ENCODE measurements around the gene UTP20. TPM values are rescaled to one million over a fixed set of nuclear protein-coding genes. Genes with fewer than 3 reads are reported as not detected.
"Not testable (repeated sequence)": the region's sequence is repeated elsewhere in the genome, so short reads cannot be mapped to it uniquely, and the experiment has no call there.

The UTP20 gene
- total RNA-seq, 1 donor from 2014 or later, result 18.3 TPM

- DNase-seq (ENCODE audit: low read depth), result no peak
Measured at GRCh38 chr12:101325590-101325989, 45.7 kb downstream of the UTP20 start.

GRCh38 chr12:101327051-101327450 lies 47.1 kb downstream of the UTP20 start:
- no peak for DNase-seq (ENCODE audit: low read depth)

- DNase-seq (ENCODE audit: low read depth), result no peak
Measured at GRCh38 chr12:101327546-101327945, 47.6 kb downstream of the UTP20 start.

GRCh38 chr12:101328917-101329316 lies 49.0 kb downstream of the UTP20 start:
- no peak for DNase-seq (ENCODE audit: low read depth)

GRCh38 chr12:101330631-101331030 lies 50.7 kb downstream of the UTP20 start:
- no peak for DNase-seq (ENCODE audit: low read depth)

GRCh38 chr12:101336437-101336836 lies 56.5 kb downstream of the UTP20 start:
- no peak for DNase-seq (ENCODE audit: low read depth)

- DNase-seq (ENCODE audit: low read depth), result no peak
Measured at GRCh38 chr12:101338087-101338486, 58.2 kb downstream of the UTP20 start.

- no peak for DNase-seq (ENCODE audit: low read depth)
Measured at GRCh38 chr12:101343893-101344292, 64.0 kb downstream of the UTP20 start.

GRCh38 chr12:101351682-101352081 lies 71.8 kb downstream of the UTP20 start:
- no peak for DNase-seq (ENCODE audit: low read depth)

- no peak for DNase-seq (ENCODE audit: low read depth)
Measured at GRCh38 chr12:101356794-101357193, 76.9 kb downstream of the UTP20 start.

GRCh38 chr12:101361455-101361854 lies 81.5 kb downstream of the UTP20 start:
- DNase-seq (ENCODE audit: low read depth), result no peak

GRCh38 chr12:101368016-101368415 lies 88.1 kb downstream of the UTP20 start:
- no peak for DNase-seq (ENCODE audit: low read depth)

GRCh38 chr12:101372431-101372830 lies 92.5 kb downstream of the UTP20 start:
- DNase-seq (ENCODE audit: low read depth), result peak; percentile 32

- DNase-seq (ENCODE audit: low read depth), result no peak
Measured at GRCh38 chr12:101375573-101375972, 95.7 kb downstream of the UTP20 start.

GRCh38 chr12:101379149-101379548 lies 99.2 kb downstream of the UTP20 start:
- DNase-seq (ENCODE audit: low read depth), result no peak

GRCh38 chr12:101391181-101391580 lies 111.3 kb downstream of the UTP20 start:
- DNase-seq (ENCODE audit: low read depth), result not testable (repeated sequence)

- no peak for DNase-seq (ENCODE audit: low read depth)
Measured at GRCh38 chr12:101407049-101407435, 127.1 kb downstream of the UTP20 start.

- peak; percentile 91 for DNase-seq (ENCODE audit: low read depth)
Measured at GRCh38 chr12:101407436-101408345, 127.8 kb downstream of the UTP20 start, which contains the start of gene ARL1. Gene ARL1 (minus strand): TSS chr12:101407772. CDS start chr12:101407645, 127 bp downstream.

- DNase-seq (ENCODE audit: low read depth), result not testable (repeated sequence)
Measured at GRCh38 chr12:101410169-101410568, 130.3 kb downstream of the UTP20 start.

- peak; percentile 77 for DNase-seq (ENCODE audit: low read depth)
Measured at GRCh38 chr12:101414533-101415119, 134.7 kb downstream of the UTP20 start.

GRCh38 chr12:101415228-101415627 lies 135.3 kb downstream of the UTP20 start:
- DNase-seq (ENCODE audit: low read depth), result no peak

GRCh38 chr12:101422066-101422465 lies 142.2 kb downstream of the UTP20 start:
- DNase-seq (ENCODE audit: low read depth), result not testable (repeated sequence)

Data from myocyte (in vitro differentiated cells).